ENCODE measurements around the gene SLC16A11. TPM values are rescaled to one million over a fixed set of nuclear protein-coding genes. Genes with fewer than 3 reads are reported as not detected.

SLC16A11 gene, protein sequence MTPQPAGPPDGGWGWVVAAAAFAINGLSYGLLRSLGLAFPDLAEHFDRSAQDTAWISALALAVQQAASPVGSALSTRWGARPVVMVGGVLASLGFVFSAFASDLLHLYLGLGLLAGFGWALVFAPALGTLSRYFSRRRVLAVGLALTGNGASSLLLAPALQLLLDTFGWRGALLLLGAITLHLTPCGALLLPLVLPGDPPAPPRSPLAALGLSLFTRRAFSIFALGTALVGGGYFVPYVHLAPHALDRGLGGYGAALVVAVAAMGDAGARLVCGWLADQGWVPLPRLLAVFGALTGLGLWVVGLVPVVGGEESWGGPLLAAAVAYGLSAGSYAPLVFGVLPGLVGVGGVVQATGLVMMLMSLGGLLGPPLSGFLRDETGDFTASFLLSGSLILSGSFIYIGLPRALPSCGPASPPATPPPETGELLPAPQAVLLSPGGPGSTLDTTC
- total RNA-seq, result 0.44 TPM

GRCh38 chr17:7043497-7044198, at the start of gene SLC16A11:
SLC16A11 (minus strand) TSS chr17:7044092; CDS start chr17:7043513, 579 bp downstream.

GRCh38 chr17:7079581-7080455, 35.9 kb upstream of the SLC16A11 start, which contains the start of gene CLEC10A:
CLEC10A (minus strand) TSS chr17:7080251; CDS start chr17:7078812, 1,439 bp downstream.

GRCh38 chr17:7035591-7036368, 8.1 kb downstream of the SLC16A11 start, which contains the start of gene SLC16A13:
SLC16A13 (plus strand) TSS chr17:7036015; CDS start chr17:7036383, 368 bp downstream.

GRCh38 chr17:7022781-7023571, 20.9 kb downstream of the SLC16A11 start, which contains the start of gene BCL6B:
BCL6B (plus strand) TSS chr17:7023050; CDS start chr17:7023672, 622 bp downstream.

DNA sequence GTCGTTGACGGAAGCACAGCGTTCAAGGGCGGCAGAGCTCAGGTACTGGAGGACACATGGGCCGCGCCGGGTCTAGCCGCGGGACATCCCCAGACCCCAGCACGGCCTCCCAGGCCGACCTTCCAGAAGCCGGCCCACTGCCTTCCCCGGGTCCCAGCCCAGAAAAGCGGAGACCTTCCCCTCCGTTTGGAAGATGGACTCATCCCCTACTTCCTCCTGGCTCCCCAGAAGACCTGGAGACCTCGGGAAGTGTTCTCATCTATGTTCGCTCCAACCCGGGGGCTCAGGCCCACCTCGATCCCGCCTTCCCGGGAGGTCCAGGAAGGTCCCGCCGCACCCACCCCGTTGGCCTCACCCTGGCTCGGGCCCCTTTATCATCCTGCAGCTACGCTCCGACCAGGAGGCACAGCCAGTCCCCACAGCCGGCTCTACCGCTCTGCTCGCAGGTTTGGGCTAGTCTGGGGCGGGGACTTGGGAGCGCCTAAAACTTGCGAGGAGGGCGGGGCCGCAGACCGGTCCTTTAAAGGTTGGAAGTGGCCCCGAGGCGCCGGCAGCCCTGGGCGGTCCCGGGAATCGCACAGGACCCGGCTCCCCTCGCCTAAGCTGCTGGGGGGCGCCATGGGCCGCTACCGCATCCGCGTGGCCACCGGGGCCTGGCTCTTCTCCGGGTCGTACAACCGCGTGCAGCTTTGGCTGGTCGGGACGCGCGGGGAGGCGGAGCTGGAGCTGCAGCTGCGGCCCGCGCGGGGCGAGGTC, 48.2 kb downstream of the SLC16A11 start, which contains the start of gene ALOX12:
Gene ALOX12 (plus strand): TSS at position 550 of the 756 bp plus-strand sequence. CDS start 69 bp downstream, at position 619.

Other genes with a start within 250 kb of the SLC16A11 start
- 2.3 TPM for gene TEKT1, start 212.4 kb downstream of the SLC16A11 start, total RNA-seq
- gene ALOX12, start 48.0 kb downstream of the SLC16A11 start, total RNA-seq, result 0.60 TPM
- gene RNASEK, start 31.5 kb downstream of the SLC16A11 start, total RNA-seq, result 45.5 TPM
- 5.4 TPM for gene BCL6B, start 21.0 kb downstream of the SLC16A11 start, total RNA-seq
- gene SLC16A13, start 8.1 kb downstream of the SLC16A11 start, total RNA-seq, result 0.44 TPM
- 3.3 TPM for gene CLEC10A, start 36.2 kb upstream of the SLC16A11 start, total RNA-seq
- 0.33 TPM for gene ASGR2, start 70.7 kb upstream of the SLC16A11 start, total RNA-seq
- gene ASGR1, start 135.3 kb upstream of the SLC16A11 start, total RNA-seq, result 5.7 TPM
- gene DLG4, start 175.7 kb upstream of the SLC16A11 start, total RNA-seq, result 194 TPM
- 281 TPM for gene ACADVL, start 175.8 kb upstream of the SLC16A11 start, total RNA-seq
- gene DVL2, start 190.4 kb upstream of the SLC16A11 start, total RNA-seq, result 103 TPM
- 27.5 TPM for gene PHF23, start 195.4 kb upstream of the SLC16A11 start, total RNA-seq
- gene GABARAP, start 198.4 kb upstream of the SLC16A11 start, total RNA-seq, result 310 TPM
- 74.5 TPM for gene CTDNEP1, start 207.6 kb upstream of the SLC16A11 start, total RNA-seq
- 39.5 TPM for gene ELP5, start 208.1 kb upstream of the SLC16A11 start, total RNA-seq
- 14.3 TPM for gene CLDN7, start 218.4 kb upstream of the SLC16A11 start, total RNA-seq
- 5.4 TPM for gene SLC2A4, start 237.6 kb upstream of the SLC16A11 start, total RNA-seq

Measured in camera-type eye (tissue), 1 donor.